Measurements from ENCODE around the gene MYBL2.

MYBL2 gene

GRCh38 chr20:43667341-43668132 is 623 bp downstream of the MYBL2 start:
- peaks cover 0 to 33% (median 2%) of the 10 kb centered on the region in 5 experiments for H3K27me3 ChIP-seq (replicated peaks in 2 of 5; ENCODE audit: control insufficient read depth in 4 of 5, insufficient read depth in 5 of 5, low read length in 4 of 5)
- peak overlapping the region in 1 of 2 experiments; percentile 25 for H3K27ac ChIP-seq (ENCODE audit: insufficient read depth in 1 of 2, low read depth in 1 of 2, low read length in 2 of 2, poor library complexity in 1 of 2, severe bottlenecking in 2 of 2)
- POLR2A ChIA-PET, result no interaction called here
- no peaks in the 10 kb centered on the region for H3K9me3 ChIP-seq (ENCODE audit: control extremely low read depth in 1 of 5, control insufficient read depth in 4 of 5, insufficient read depth in 2 of 5, low read depth in 1 of 5, low read length in 4 of 5)
- H3K4me1 ChIP-seq (ENCODE audit: control extremely low read depth in 1 of 4, control insufficient read depth in 4 of 4, insufficient read depth in 4 of 4, low read length in 3 of 4), result peaks cover 0 to 21% (median 11%) of the 10 kb centered on the region in 4 experiments
- DNase-seq, result peak in 1 of 3 donors; percentile 32
- 7% methylated on average over 17 of the region's 34 CpGs for WGBS (ENCODE audit: insufficient coverage)
- CTCF ChIA-PET, result interaction anchor here (0.6 to 0.8 kb wide), 2 partner anchors 24 to 261 kb away, joined by 3 read pairs; no protein-coding TSS in a partner anchor
- H3K36me3 ChIP-seq (ENCODE audit: control insufficient read depth in 4 of 4, insufficient read depth in 4 of 4, low read length in 3 of 4), result peaks cover 0 to 11% (median 0%) of the 10 kb centered on the region in 4 experiments
- peak overlapping the region in 5 of 7 experiments; percentile 8 to 75 (median 59) for H3K4me3 ChIP-seq (ENCODE audit: control insufficient read depth in 1 of 7, extremely low read depth in 1 of 7, insufficient read depth in 4 of 7, low read depth in 2 of 7, low read length in 6 of 7)

- DNase-seq, result no peak
- peaks cover 0 to 20% (median 2%) of the 10 kb centered on the region in 4 experiments for H3K36me3 ChIP-seq (ENCODE audit: control insufficient read depth in 4 of 4, insufficient read depth in 4 of 4, low read length in 3 of 4)
- CTCF ChIA-PET, result interaction anchor here (1.4 kb wide), 1 partner anchor 220 kb away, joined by 3 read pairs; no protein-coding TSS in a partner anchor
- WGBS (ENCODE audit: insufficient coverage), result 79% methylated on average over 2 of the region's 3 CpGs
- no peaks in the 10 kb centered on the region for H3K9me3 ChIP-seq (ENCODE audit: control extremely low read depth in 1 of 5, control insufficient read depth in 4 of 5, insufficient read depth in 2 of 5, low read depth in 1 of 5, low read length in 4 of 5)
- H3K4me1 ChIP-seq (ENCODE audit: control extremely low read depth in 1 of 4, control insufficient read depth in 4 of 4, insufficient read depth in 4 of 4, low read length in 3 of 4), result peaks cover 0 to 21% (median 11%) of the 10 kb centered on the region in 4 experiments
- no peak overlapping the region for H3K27ac ChIP-seq (ENCODE audit: insufficient read depth in 1 of 2, low read depth in 1 of 2, low read length in 2 of 2, poor library complexity in 1 of 2, severe bottlenecking in 2 of 2)
- no peak overlapping the region for H3K4me3 ChIP-seq (ENCODE audit: control insufficient read depth in 1 of 7, extremely low read depth in 1 of 7, insufficient read depth in 4 of 7, low read depth in 2 of 7, low read length in 6 of 7)
- H3K27me3 ChIP-seq (replicated peaks in 2 of 5; ENCODE audit: control insufficient read depth in 4 of 5, insufficient read depth in 5 of 5, low read length in 4 of 5), result peaks cover 0 to 30% (median 2%) of the 10 kb centered on the region in 5 experiments
- POLR2A ChIA-PET, result no interaction called here
Measured at GRCh38 chr20:43669332-43669731, 2.4 kb downstream of the MYBL2 start.

GRCh38 chr20:43670423-43670822 is 3.5 kb downstream of the MYBL2 start:
- peaks cover 0 to 21% (median 11%) of the 10 kb centered on the region in 4 experiments for H3K4me1 ChIP-seq (ENCODE audit: control extremely low read depth in 1 of 4, control insufficient read depth in 4 of 4, insufficient read depth in 4 of 4, low read length in 3 of 4)
- no peak for DNase-seq
- peaks cover 0 to 19% (median 2%) of the 10 kb centered on the region in 5 experiments for H3K27me3 ChIP-seq (replicated peaks in 2 of 5; ENCODE audit: control insufficient read depth in 4 of 5, insufficient read depth in 5 of 5, low read length in 4 of 5)
- H3K9me3 ChIP-seq (ENCODE audit: control extremely low read depth in 1 of 5, control insufficient read depth in 4 of 5, insufficient read depth in 2 of 5, low read depth in 1 of 5, low read length in 4 of 5), result no peaks in the 10 kb centered on the region
- H3K36me3 ChIP-seq (ENCODE audit: control insufficient read depth in 4 of 4, insufficient read depth in 4 of 4, low read length in 3 of 4), result peaks cover 0 to 20% (median 2%) of the 10 kb centered on the region in 4 experiments
- WGBS (ENCODE audit: insufficient coverage), result 100% methylated on average over 1 of the region's 2 CpGs
- no peak overlapping the region for H3K4me3 ChIP-seq (ENCODE audit: control insufficient read depth in 1 of 7, extremely low read depth in 1 of 7, insufficient read depth in 4 of 7, low read depth in 2 of 7, low read length in 6 of 7)
- H3K27ac ChIP-seq (ENCODE audit: insufficient read depth in 1 of 2, low read depth in 1 of 2, low read length in 2 of 2, poor library complexity in 1 of 2, severe bottlenecking in 2 of 2), result no peak overlapping the region
- ChIA-PET POLR2A (no interaction called here), CTCF (interaction anchor here (0.9 to 1.4 kb wide), 2 partner anchors 19 to 221 kb away, joined by 3 read pairs; no protein-coding TSS in a partner anchor)

- ChIA-PET CTCF (no interaction called here), POLR2A (no interaction called here)
- Histone ChIP-seq H3K27ac (ENCODE audit: insufficient read depth in 1 of 2, low read depth in 1 of 2, low read length in 2 of 2, poor library complexity in 1 of 2, severe bottlenecking in 2 of 2) (no peak overlapping the region), H3K9me3 (ENCODE audit: control extremely low read depth in 1 of 5, control insufficient read depth in 4 of 5, insufficient read depth in 2 of 5, low read depth in 1 of 5, low read length in 4 of 5) (no peaks in the 10 kb centered on the region), H3K27me3 (replicated peaks in 2 of 5; ENCODE audit: control insufficient read depth in 4 of 5, insufficient read depth in 5 of 5, low read length in 4 of 5) (no peaks in the 10 kb centered on the region), H3K36me3 (ENCODE audit: control insufficient read depth in 4 of 4, insufficient read depth in 4 of 4, low read length in 3 of 4) (peaks cover 0 to 29% (median 4%) of the 10 kb centered on the region in 4 experiments), H3K4me1 (ENCODE audit: control extremely low read depth in 1 of 4, control insufficient read depth in 4 of 4, insufficient read depth in 4 of 4, low read length in 3 of 4) (no peaks in the 10 kb centered on the region), H3K4me3 (ENCODE audit: control insufficient read depth in 1 of 7, extremely low read depth in 1 of 7, insufficient read depth in 4 of 7, low read depth in 2 of 7, low read length in 6 of 7) (no peak overlapping the region)
- 96% methylated on average over 4 of the region's 5 CpGs for WGBS (ENCODE audit: insufficient coverage)
- DNase-seq, result no peak
Measured at GRCh38 chr20:43676368-43676767, 9.5 kb downstream of the MYBL2 start.

- Histone ChIP-seq H3K27ac (ENCODE audit: insufficient read depth in 1 of 2, low read depth in 1 of 2, low read length in 2 of 2, poor library complexity in 1 of 2, severe bottlenecking in 2 of 2) (no peak overlapping the region), H3K4me1 (ENCODE audit: control extremely low read depth in 1 of 4, control insufficient read depth in 4 of 4, insufficient read depth in 4 of 4, low read length in 3 of 4) (peaks cover 0 to 4% (median 0%) of the 10 kb centered on the region in 4 experiments), H3K27me3 (replicated peaks in 2 of 5; ENCODE audit: control insufficient read depth in 4 of 5, insufficient read depth in 5 of 5, low read length in 4 of 5) (no peaks in the 10 kb centered on the region), H3K4me3 (ENCODE audit: control insufficient read depth in 1 of 7, extremely low read depth in 1 of 7, insufficient read depth in 4 of 7, low read depth in 2 of 7, low read length in 6 of 7) (no peak overlapping the region), H3K9me3 (ENCODE audit: control extremely low read depth in 1 of 5, control insufficient read depth in 4 of 5, insufficient read depth in 2 of 5, low read depth in 1 of 5, low read length in 4 of 5) (no peaks in the 10 kb centered on the region), H3K36me3 (ENCODE audit: control insufficient read depth in 4 of 4, insufficient read depth in 4 of 4, low read length in 3 of 4) (peaks cover 0 to 31% (median 4%) of the 10 kb centered on the region in 4 experiments)
- CTCF ChIA-PET, result interaction anchor here (1.0 kb wide), 1 partner anchor 11 kb away, joined by 3 read pairs; no protein-coding TSS in a partner anchor
- POLR2A ChIA-PET, result no interaction called here
- 100% methylated on average over 4 of the region's 7 CpGs for WGBS (ENCODE audit: insufficient coverage)
- no peak for DNase-seq
Measured at GRCh38 chr20:43680981-43681380, 14.1 kb downstream of the MYBL2 start.

GRCh38 chr20:43681468-43681942 is 14.6 kb downstream of the MYBL2 start:
- no peaks in the 10 kb centered on the region for H3K9me3 ChIP-seq (ENCODE audit: control extremely low read depth in 1 of 5, control insufficient read depth in 4 of 5, insufficient read depth in 2 of 5, low read depth in 1 of 5, low read length in 4 of 5)
- ChIA-PET CTCF (interaction anchor here (1.0 kb wide), 1 partner anchor 10 kb away, joined by 3 read pairs; no protein-coding TSS in a partner anchor), POLR2A (no interaction called here)
- peak overlapping the region in 1 of 2 experiments; percentile 43 for H3K27ac ChIP-seq (ENCODE audit: insufficient read depth in 1 of 2, low read depth in 1 of 2, low read length in 2 of 2, poor library complexity in 1 of 2, severe bottlenecking in 2 of 2)
- H3K27me3 ChIP-seq (replicated peaks in 2 of 5; ENCODE audit: control insufficient read depth in 4 of 5, insufficient read depth in 5 of 5, low read length in 4 of 5), result no peaks in the 10 kb centered on the region
- H3K4me3 ChIP-seq (ENCODE audit: control insufficient read depth in 1 of 7, extremely low read depth in 1 of 7, insufficient read depth in 4 of 7, low read depth in 2 of 7, low read length in 6 of 7), result no peak overlapping the region
- peaks cover 0 to 4% (median 0%) of the 10 kb centered on the region in 4 experiments for H3K4me1 ChIP-seq (ENCODE audit: control extremely low read depth in 1 of 4, control insufficient read depth in 4 of 4, insufficient read depth in 4 of 4, low read length in 3 of 4)
- WGBS (ENCODE audit: insufficient coverage), result 89% methylated on average over 8 of the region's 8 CpGs
- peak in 2 of 3 donors; percentile 15 to 32 for DNase-seq
- H3K36me3 ChIP-seq (ENCODE audit: control insufficient read depth in 4 of 4, insufficient read depth in 4 of 4, low read length in 3 of 4), result peaks cover 0 to 33% (median 4%) of the 10 kb centered on the region in 4 experiments

All from common myeloid progenitor, CD34-positive (primary cell).